Type B pancreatic cell (in vitro differentiated cells): ENCODE results near the gene PML. TPM values are rescaled to one million over a fixed set of nuclear protein-coding genes. Genes with fewer than 3 reads are reported as not detected.
"Not testable (repeated sequence)": the region's sequence is repeated elsewhere in the genome, so short reads cannot be mapped to it uniquely, and the experiment has no call there.

Experiments used
- DNase-seq: peaks from one replicate; pipeline ENCODE4 v3.0.0; 2021; ENCODE audit warnings: mixed read lengths; ENCODE audit not compliant: unreplicated experiment; ENCODE audit errors: extremely low spot score
- H3K27ac Mint-ChIP-seq: 2 replicates; pipeline ENCODE4 v1.8.0; 2021; ENCODE audit warnings: mild to moderate bottlenecking, mixed read lengths
- H3K27me3 Mint-ChIP-seq: 2 replicates; pipeline ENCODE4 v1.8.0; 2021; ENCODE audit warnings: mixed read lengths
- H3K36me3 Mint-ChIP-seq: 2 replicates; pipeline ENCODE4 v1.8.0; 2021; ENCODE audit warnings: mixed read lengths
- H3K4me1 Mint-ChIP-seq: one replicate; pipeline ENCODE4 v1.8.0; 2021; ENCODE audit warnings: mixed read lengths; ENCODE audit not compliant: unreplicated experiment
- H3K4me3 Mint-ChIP-seq: 2 replicates; pipeline ENCODE4 v1.8.0; 2021; ENCODE audit warnings: mild to moderate bottlenecking, mixed read lengths
- H3K9me3 Mint-ChIP-seq: 2 replicates; pipeline ENCODE4 v1.8.0; 2021; ENCODE audit warnings: mixed read lengths
- CTCF ChIP-seq: fragments of 200-600 bp; sonication (generic); conservative IDR thresholded peaks from 2 replicates; pipeline ENCODE4 v1.5.0; 2021; ENCODE audit warnings: antibody characterized with exemption, mild to moderate bottlenecking
- total RNA-seq: library from RNA; stranded (reverse); gene quantifications from 2 replicates; pipeline ENCODE4 v1.2.1, GENCODE V29; 2021; ENCODE audit warnings: low replicate concordance

The PML gene
- total RNA-seq, 1 donor from 2014 or later, result 29.8 TPM

GRCh38 chr15:73959801-73960200 lies 34.7 kb upstream of the PML start:
- peaks cover 13% of the 10 kb centered on the region for H3K27me3 Mint-ChIP-seq
- H3K4me1 Mint-ChIP-seq, result peaks cover 2% of the 10 kb centered on the region
- no peak for TF ChIP-seq CTCF
- DNase-seq, result no peak
- no peak overlapping the region for H3K4me3 Mint-ChIP-seq
- H3K9me3 Mint-ChIP-seq, result no peaks in the 10 kb centered on the region
- H3K36me3 Mint-ChIP-seq, result no peaks in the 10 kb centered on the region
- no peak overlapping the region for H3K27ac Mint-ChIP-seq

GRCh38 chr15:73960472-73961070 lies 33.9 kb upstream of the PML start:
- not testable (repeated sequence) for H3K4me1 Mint-ChIP-seq, H3K4me3 Mint-ChIP-seq, H3K27ac Mint-ChIP-seq, DNase-seq, H3K36me3 Mint-ChIP-seq, H3K9me3 Mint-ChIP-seq
- H3K27me3 Mint-ChIP-seq, result peaks cover 14% of the 10 kb centered on the region

GRCh38 chr15:73962433-73962832 lies 32.1 kb upstream of the PML start:
- H3K27ac Mint-ChIP-seq, result no peak overlapping the region
- no peaks in the 10 kb centered on the region for H3K9me3 Mint-ChIP-seq
- no peaks in the 10 kb centered on the region for H3K36me3 Mint-ChIP-seq
- H3K4me1 Mint-ChIP-seq, result peaks cover 9% of the 10 kb centered on the region
- no peak for DNase-seq
- peaks cover 15% of the 10 kb centered on the region for H3K27me3 Mint-ChIP-seq
- no peak overlapping the region for H3K4me3 Mint-ChIP-seq
- TF ChIP-seq CTCF, result no peak

- Mint-ChIP-seq H3K27ac (no peak overlapping the region), H3K27me3 (peaks cover 18% of the 10 kb centered on the region), H3K9me3 (no peaks in the 10 kb centered on the region), H3K4me3 (no peak overlapping the region), H3K36me3 (no peaks in the 10 kb centered on the region), H3K4me1 (peaks cover 9% of the 10 kb centered on the region)
- peak; percentile 94 for TF ChIP-seq CTCF
- no peak for DNase-seq
Observed at GRCh38 chr15:73964736-73965093, 29.8 kb upstream of the PML start.

- peaks cover 18% of the 10 kb centered on the region for H3K27me3 Mint-ChIP-seq
- H3K9me3 Mint-ChIP-seq, result no peaks in the 10 kb centered on the region
- no peaks in the 10 kb centered on the region for H3K36me3 Mint-ChIP-seq
- peaks cover 9% of the 10 kb centered on the region for H3K4me1 Mint-ChIP-seq
- DNase-seq, result no peak
- no peak overlapping the region for H3K4me3 Mint-ChIP-seq
- no peak overlapping the region for H3K27ac Mint-ChIP-seq
- TF ChIP-seq CTCF, result peak; percentile 29
Observed at GRCh38 chr15:73965094-73965757, 29.3 kb upstream of the PML start.

- Mint-ChIP-seq H3K4me3 (no peak overlapping the region), H3K27ac (no peak overlapping the region), H3K27me3 (peaks cover 18% of the 10 kb centered on the region), H3K4me1 (peaks cover 9% of the 10 kb centered on the region), H3K9me3 (no peaks in the 10 kb centered on the region), H3K36me3 (no peaks in the 10 kb centered on the region)
- TF ChIP-seq CTCF, result no peak
- no peak for DNase-seq
Observed at GRCh38 chr15:73965758-73966113, 28.8 kb upstream of the PML start.
